HG03108 (cell line): ENCODE results near the gene C5orf24.
"Not testable (repeated sequence)": the region's sequence is repeated elsewhere in the genome, so short reads cannot be mapped to it uniquely, and the experiment has no call there.

Experiments
- ATAC-seq: cut with Tn5 transposase; IDR thresholded peaks from one replicate; pipeline ENCODE4 v1.9.1; 2021; ENCODE audit warnings: moderate library complexity; ENCODE audit not compliant: unreplicated experiment

C5orf24 gene

DNA sequence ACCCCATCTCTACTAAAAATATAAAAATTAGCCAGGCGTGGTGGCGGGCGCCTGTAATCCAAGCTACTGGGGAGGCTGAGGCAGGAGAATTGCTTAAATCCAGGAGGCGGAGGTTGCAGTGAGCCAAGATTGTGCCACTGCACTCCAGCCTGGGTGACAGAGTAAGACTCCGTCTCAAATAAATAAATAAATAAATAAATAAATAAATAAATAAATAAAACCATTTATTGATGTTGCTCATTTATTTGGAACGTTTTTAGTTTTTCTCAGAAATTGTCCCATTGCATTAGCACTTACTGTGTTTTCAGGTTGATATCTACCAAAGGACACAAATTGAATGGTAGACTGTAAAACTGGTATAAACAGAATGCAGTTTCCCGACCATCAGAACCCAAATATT, 10.7 kb downstream of the C5orf24 start:
- ATAC-seq = not testable (repeated sequence)

DNA sequence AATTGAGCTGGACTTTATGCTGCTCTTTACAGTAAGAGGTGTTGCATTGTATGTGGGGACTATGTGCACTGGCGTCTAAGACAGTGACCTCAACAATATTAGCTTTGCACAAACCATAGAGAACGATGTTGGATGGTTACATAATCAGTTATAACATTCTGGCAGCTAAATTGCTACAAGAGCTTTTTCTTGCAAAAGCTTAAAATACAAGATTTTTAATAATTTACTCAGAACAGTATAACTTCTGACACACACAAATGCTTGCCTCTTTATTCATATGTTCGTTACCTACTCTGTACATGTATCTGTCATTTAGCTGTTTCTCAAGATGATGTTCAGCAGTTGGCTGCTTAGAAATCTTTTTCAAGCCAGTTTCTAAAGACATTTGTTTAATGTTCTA, 11.6 kb downstream of the C5orf24 start:
- ATAC-seq = no peak

- no peak for ATAC-seq
These were observed 18.9 kb downstream of the C5orf24 start for GRCh38 chr5:134864707-134865106.

GRCh38 chr5:134873494-134873893, 27.7 kb downstream of the C5orf24 start:
- no peak for ATAC-seq

DNA sequence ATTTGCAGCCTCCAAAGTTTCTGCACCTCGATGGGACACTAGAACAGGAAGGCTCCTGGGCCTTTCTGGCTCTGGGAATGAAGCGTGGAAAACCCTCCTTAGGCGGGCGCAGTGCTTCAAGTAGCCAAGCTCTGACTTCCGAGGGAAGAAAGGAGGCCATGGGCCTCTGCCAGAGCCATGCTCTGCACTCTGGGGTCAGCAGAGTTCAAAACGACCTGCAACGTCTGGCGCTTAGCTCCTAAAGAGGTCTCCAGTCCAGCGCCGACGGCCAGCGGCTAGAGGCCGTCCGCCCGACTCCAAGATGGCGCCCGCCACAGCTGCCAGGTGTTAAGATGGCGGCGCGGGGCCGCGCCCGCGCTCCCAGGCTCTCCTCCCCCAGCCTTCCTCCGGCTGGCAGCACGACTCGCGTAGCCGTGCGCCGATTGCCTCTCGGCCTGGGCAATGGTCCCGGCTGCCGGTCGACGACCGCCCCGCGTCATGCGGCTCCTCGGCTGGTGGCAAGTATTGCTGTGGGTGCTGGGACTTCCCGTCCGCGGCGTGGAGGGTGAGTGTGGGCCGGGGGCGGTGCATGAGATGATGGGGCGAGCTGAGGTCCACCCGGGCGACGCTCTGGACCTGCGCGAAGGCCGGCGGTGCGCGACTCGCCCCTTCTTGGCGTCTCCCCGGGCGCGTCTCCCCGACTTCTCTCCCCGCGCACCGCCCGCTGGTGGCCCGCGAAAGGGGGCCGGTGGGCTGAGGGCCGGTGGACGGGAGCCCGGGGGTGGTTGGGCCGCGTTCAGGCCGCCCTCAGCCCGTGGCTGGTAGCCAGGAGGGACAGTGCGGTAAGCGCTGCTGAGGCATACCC, 28.4 kb downstream of the C5orf24 start, which contains the start of gene TXNDC15:
Gene TXNDC15, plus strand, starts transcription at position 385 of the 844 bp plus-strand sequence. Its CDS starts 57 bp downstream, at position 442.
- peak; percentile 86 for ATAC-seq

DNA sequence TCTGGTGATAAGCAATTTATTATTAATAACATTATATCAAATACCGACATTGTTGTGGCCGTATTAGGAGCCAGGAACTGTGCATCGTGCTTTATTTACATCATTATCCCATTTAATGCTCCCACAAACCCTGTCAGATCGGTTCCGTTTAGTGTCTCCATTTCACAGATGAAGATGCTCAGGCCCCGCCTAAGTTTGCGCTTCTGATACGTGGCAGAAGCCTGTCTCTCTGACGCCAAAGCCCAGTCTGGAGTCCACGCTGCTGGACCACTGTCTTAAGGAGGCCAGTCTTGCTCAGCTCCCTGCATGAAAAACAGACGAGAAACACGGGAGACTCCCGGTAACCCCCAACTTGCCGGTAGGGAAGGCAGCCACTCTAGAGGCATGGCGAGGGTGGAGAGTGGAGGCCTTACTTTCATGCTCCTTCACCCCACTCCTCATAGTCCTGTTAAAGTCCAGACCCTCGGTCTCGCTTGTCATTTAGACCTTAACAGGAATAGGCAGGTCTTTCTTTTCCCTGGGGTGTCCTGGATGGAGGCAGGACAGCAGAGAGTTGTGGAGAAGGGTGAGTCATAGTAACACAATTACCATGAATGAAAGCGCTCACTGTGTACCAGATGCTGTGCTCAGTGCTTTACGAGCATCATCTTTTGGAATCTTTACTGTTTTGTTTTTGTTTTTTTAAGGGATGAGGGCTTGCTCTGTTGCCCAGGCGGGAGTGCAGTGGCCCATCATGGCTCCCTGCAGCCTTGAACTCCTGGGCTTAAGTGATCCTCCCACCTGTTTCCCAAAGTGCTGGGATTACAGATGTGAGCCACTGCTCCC, 29.3 kb downstream of the C5orf24 start:
- peak; percentile 28 for ATAC-seq

DNA sequence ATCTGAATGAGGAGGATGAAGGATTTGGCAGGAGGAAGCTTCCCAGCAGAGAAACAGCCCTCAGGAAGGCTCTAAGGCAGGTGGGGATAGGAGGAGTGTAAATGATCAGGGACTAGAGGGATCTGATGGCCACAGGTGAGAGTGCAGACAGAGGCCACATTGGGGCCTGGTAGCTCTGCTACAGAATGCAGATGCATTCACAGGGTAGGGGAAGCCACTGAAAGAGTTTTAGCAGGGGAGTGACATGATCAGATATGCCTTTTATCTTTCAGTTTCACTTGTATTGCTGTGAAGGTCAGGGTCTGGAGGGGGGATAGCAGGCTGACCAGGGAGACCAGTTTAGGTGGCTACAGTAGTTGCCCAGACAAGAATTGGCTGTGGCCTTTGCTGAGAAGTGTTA, 31.4 kb downstream of the C5orf24 start:
- ATAC-seq = no peak

GRCh38 chr5:134878403-134878802, 32.6 kb downstream of the C5orf24 start:
- ATAC-seq = no peak

DNA sequence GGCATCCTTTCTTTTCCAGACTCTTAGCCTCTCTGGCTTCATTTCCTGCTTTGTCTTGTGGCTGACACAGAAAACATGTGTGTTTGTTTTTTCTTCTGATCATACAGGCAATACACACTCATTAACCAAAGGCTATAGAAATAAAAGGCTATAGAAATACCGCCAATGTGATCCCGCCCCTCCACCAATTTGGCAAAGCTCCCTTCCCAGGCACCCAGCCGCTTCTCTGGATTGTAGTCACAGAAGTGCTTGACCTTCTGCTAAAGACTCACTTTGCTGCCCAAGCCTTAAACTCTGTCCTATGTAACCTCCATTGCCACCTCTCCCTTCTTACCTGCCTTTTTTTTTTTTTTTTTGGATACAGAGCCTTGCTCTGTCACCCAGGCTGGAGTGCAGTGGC, 33.7 kb downstream of the C5orf24 start:
- ATAC-seq = no peak

GRCh38 chr5:134880937-134881336, 35.2 kb downstream of the C5orf24 start:
- ATAC-seq = not testable (repeated sequence)

GRCh38 chr5:134881711-134882110, 35.9 kb downstream of the C5orf24 start:
- not testable (repeated sequence) for ATAC-seq

DNA sequence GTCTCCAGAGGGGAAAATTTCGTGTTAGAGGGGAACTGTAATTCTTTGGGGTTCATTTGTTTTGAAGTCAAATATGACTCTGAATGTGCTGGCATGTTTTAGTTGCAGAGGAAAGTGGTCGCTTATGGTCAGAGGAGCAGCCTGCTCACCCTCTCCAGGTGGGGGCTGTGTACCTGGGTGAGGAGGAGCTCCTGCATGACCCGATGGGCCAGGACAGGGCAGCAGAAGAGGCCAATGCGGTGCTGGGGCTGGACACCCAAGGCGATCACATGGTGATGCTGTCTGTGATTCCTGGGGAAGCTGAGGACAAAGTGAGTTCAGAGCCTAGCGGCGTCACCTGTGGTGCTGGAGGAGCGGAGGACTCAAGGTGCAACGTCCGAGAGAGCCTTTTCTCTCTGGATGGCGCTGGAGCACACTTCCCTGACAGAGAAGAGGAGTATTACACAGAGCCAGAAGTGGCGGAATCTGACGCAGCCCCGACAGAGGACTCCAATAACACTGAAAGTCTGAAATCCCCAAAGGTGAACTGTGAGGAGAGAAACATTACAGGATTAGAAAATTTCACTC, 41.9 kb downstream of the C5orf24 start:
- ATAC-seq = no peak

GRCh38 chr5:134889335-134889734, 43.6 kb downstream of the C5orf24 start:
- ATAC-seq = no peak

DNA sequence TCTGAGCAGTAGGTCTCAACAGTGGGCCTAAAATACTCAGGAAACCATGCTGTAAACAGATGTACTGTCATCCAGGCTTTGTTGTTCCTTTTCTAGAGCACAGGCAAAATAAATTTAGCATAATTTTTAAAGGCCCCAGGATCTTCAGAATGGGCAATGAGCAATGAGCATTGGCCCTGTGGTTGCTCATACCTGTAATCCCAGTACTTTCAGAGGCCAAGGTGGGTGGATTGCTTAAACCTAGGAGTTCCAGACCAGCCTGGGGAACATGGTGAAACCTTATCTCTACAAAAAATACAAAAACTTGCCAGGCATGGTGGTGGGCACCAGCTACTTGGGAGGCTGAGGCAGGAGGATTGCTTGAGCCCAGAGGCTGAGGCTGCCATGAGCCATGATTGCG, 45.7 kb downstream of the C5orf24 start:
- ATAC-seq = no peak

DNA sequence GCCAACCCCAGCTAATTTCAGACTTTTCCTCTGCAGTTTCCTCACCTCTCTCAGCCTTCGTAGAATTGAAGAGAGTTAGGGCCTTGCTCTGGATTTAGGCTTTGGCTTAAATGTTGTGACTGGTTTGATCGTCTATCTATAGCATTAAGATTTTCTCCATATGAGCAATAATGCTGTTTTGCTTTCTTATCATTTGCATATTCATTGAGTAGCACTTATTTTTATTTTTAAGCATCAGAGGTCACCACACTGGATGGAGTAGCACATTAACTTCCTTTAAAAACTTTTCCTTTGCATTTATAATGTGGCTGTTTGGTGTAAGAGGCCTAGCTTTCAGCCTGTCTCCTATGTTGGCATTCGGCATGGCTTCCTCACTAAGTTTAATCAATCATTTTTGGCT, 46.5 kb downstream of the C5orf24 start:
- no peak for ATAC-seq

DNA sequence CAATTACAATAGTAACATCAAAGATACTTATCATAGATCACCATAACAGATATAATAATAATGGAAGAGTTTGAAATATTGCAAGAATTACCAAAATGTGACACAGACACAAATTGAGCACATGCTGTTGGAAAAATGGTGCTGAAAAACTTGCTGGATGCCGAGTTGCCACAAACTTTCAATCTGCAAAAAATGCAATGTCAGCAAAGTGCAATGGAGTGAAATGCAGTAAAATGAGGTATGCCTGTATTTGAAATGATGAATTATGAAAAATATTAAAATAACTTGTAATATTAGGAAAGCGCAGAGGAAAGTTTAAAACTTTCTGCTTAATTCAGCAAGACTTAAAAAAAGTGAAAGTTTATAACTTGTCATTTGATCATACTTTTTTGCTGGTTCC, 47.2 kb downstream of the C5orf24 start:
- no peak for ATAC-seq

DNA sequence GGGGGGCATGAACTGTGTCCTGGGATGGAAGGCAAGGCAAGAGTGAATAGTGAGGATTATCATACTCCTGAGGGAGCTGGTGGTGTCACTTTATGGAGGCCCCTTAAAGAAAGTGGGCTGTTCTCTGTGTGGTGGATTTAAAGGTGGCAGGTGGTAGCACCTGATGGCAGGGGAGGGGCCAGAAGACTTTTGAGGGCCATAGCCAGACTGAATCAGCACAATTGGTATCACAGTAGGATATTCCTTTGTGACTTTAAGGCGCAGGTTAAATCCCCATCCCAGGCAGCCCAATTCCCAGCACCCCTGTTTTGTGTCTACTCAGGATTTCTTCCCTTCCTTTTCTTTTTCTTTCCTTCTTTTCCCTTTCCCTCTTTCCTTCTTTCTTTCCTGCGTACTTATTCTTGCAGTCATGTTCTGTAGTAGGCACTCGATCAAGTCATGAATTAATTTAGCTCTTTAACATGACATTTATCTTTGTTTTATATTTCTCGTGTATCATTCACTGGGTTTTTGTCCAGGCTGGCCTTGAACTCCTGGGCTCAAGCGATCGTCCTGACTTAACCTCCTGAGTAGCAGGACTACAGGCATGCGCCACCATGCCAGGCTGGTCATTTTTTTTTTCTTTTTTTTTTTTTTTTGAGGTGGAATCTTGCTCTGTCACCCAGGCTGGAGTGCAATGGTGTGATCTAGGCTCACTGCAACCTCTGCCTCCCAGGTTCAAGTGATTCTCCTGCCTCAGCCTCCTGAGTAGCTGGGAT, 48.2 kb downstream of the C5orf24 start:
- ATAC-seq = no peak

GRCh38 chr5:134902071-134902801, 56.5 kb downstream of the C5orf24 start:
- no peak for ATAC-seq

DNA sequence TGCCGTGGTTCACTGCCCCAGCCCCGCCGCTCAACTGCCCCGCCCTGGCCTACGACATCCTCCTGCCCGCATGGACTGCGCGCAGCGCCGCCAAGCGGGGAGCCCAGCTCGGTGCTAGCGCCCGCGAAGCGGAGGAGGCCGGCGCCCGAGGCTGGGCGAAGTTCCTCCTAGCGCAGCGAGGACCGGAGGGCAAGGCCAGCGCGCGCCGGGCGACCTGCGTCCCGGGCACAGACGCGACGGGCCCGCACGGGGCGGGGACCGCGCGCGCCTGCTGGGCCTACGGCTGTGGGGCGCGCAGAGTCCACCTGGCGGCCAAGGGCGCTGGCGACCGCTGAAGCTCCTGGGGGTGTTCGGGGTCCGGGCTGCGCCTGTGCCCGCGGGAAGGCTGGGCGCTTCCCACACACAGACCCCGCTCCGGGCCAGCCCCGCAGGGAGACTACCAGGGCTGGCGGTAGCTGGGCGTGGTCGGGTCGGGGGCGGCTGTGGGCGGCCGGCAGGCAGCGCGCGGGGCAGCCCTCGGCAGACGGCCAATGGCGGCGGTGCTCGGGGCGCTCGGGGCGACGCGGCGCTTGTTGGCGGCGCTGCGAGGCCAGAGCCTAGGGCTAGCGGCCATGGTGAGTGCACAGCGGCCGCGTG, 59.0 kb downstream of the C5orf24 start, which contains the start of gene PCBD2:
Gene PCBD2, plus strand, starts transcription at position 522 of the 636 bp plus-strand sequence. Its CDS starts 9 bp downstream, at position 531.
- peak; percentile 78 for ATAC-seq
